Effector memory CD4-positive, alpha-beta T cell (primary cell): ENCODE measurements around the gene SRPK2.

Source experiments
- DNase-seq, 3 donors: peaks; one replicate each; pipeline ENCODE4 v3.0.0-alpha.2; 2020
- H3K27ac ChIP-seq: 2 replicates; pipeline ENCODE4 v1.7.0; 2013; ENCODE audit warnings: mild to moderate bottlenecking, low read length, moderate library complexity; ENCODE audit not compliant: insufficient read depth, poor library complexity, severe bottlenecking
- H3K27me3 ChIP-seq: replicated peaks from 2 replicates; pipeline ENCODE4 v1.7.0; 2013; ENCODE audit warnings: mild to moderate bottlenecking, low read length; ENCODE audit not compliant: insufficient read depth, control insufficient read depth, poor library complexity, severe bottlenecking
- H3K36me3 ChIP-seq: 2 replicates; pipeline ENCODE4 v1.7.0; 2013; ENCODE audit warnings: mild to moderate bottlenecking, low read length, moderate library complexity; ENCODE audit not compliant: control insufficient read depth, insufficient read depth
- H3K4me1 ChIP-seq: 2 replicates; pipeline ENCODE4 v1.7.0; 2013; ENCODE audit warnings: low read length, mild to moderate bottlenecking; ENCODE audit not compliant: control insufficient read depth, insufficient read depth, poor library complexity, severe bottlenecking
- H3K4me3 ChIP-seq: 2 replicates; pipeline ENCODE4 v1.7.0; 2013; ENCODE audit warnings: low read length, low read depth, mild to moderate bottlenecking; ENCODE audit not compliant: insufficient read depth, poor library complexity, severe bottlenecking
- H3K9me3 ChIP-seq: 2 replicates; pipeline ENCODE4 v1.7.0; 2013; ENCODE audit warnings: mild to moderate bottlenecking, low read length, moderate library complexity; ENCODE audit not compliant: control insufficient read depth

Gene SRPK2

DNA sequence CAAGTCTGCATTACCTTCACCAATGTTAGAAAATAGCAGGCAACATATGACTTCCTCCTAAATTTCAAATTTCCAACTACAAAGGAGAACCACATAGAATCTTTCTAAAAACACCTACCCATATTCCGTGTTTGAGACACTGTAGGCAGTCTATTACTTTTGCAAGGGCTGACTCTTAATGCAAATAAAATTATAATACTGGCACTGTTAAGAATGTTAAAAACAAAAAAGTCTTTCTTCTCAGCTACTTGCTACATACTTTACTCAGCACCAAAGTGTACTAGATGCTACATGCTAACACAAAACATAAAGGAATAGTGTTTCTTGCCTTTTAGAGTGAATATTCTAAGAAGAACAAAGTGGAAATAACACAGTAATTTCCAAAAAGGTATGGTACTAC, 65.4 kb downstream of the SRPK2 start:
- no peak for DNase-seq
- H3K9me3 ChIP-seq = no peaks in the 10 kb centered on the region
- H3K27me3 ChIP-seq = no peaks in the 10 kb centered on the region
- no peak overlapping the region for H3K4me3 ChIP-seq
- H3K36me3 ChIP-seq = no peaks in the 10 kb centered on the region
- H3K4me1 ChIP-seq = no peaks in the 10 kb centered on the region
- no peak overlapping the region for H3K27ac ChIP-seq

DNA sequence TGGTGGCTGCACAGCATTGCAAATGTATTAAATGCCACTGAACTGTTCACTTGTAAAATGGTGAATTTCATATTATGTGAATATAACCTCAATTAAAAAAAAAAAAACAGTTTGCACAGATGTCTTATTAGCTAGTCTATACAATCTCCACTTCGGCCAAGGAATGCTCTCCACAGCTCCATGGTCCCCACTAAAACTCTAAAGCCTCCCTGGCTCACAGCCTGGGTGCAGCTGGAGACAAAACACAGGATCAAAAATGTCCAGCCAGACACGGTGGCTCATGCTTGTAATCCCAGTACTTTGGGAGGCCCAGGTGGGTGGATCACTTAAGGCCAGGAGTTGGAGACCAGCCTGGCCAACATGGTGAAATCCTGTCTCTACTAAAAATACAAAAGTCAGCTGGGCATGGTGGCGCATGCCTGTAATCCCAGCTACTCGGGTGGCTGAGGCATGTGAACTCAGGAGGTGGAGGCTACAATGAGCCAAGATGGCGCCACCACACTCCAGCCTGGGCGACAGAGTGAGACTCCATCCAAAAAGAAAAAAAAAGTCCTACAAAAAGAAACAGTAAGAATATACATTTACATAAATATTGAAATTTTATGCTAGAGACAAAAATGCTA, 66.0 kb downstream of the SRPK2 start:
- Histone ChIP-seq H3K27ac (no peak overlapping the region), H3K36me3 (no peaks in the 10 kb centered on the region), H3K4me1 (no peaks in the 10 kb centered on the region), H3K9me3 (no peaks in the 10 kb centered on the region), H3K4me3 (no peak overlapping the region), H3K27me3 (no peaks in the 10 kb centered on the region)
- no peak for DNase-seq

DNA sequence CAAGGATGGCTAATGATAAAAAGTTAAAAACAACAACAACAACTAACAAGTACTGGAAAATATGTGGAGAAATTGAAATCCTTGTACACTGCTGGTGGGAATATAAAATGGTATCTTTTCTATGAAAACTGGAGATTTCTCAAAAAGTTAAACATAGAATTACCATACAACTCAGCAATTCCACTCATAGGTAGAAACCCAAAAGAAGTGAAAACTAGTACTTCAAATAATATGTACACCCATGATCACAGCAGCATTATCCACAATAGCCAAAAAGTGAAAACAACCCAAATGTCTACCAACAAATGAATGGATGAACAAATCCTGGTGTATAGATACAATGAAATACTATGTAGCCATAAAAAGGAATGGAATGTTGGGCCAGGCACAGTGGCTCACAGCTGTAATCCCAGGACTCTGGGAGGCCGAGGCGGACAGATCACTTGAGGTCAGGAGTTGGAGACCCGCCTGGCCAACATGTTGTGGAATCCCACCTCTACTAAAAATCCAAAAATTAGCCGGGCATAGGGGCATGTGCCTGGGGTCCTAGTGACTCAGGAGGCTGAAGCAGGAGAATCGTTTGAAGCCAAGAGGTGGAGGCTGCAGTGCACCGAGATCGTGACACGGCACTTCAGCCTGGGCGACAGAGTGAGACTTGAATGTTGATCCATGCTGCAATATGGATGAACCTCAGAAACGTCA, 66.8 kb downstream of the SRPK2 start:
- no peak for DNase-seq
- Histone ChIP-seq H3K27me3 (no peaks in the 10 kb centered on the region), H3K4me1 (no peaks in the 10 kb centered on the region)

GRCh38 chr7:105320896-105321295, 67.8 kb downstream of the SRPK2 start:
- no peaks in the 10 kb centered on the region for H3K4me1 ChIP-seq
- H3K4me3 ChIP-seq = no peak overlapping the region
- no peaks in the 10 kb centered on the region for H3K9me3 ChIP-seq
- no peak for DNase-seq
- no peaks in the 10 kb centered on the region for H3K36me3 ChIP-seq
- no peaks in the 10 kb centered on the region for H3K27me3 ChIP-seq
- H3K27ac ChIP-seq = no peak overlapping the region

More for the DNA sequence above, 66.8 kb downstream of the SRPK2 start:
- Histone ChIP-seq H3K4me3 (no peak overlapping the region), H3K9me3 (no peaks in the 10 kb centered on the region), H3K36me3 (no peaks in the 10 kb centered on the region), H3K27ac (no peak overlapping the region)

- no peak overlapping the region for H3K27ac ChIP-seq
- H3K36me3 ChIP-seq = no peaks in the 10 kb centered on the region
- H3K4me3 ChIP-seq = no peak overlapping the region
- H3K4me1 ChIP-seq = no peaks in the 10 kb centered on the region
- H3K9me3 ChIP-seq = no peaks in the 10 kb centered on the region
- H3K27me3 ChIP-seq = no peaks in the 10 kb centered on the region
- no peak for DNase-seq
Measured at GRCh38 chr7:105319578-105319977, 69.1 kb downstream of the SRPK2 start.

GRCh38 chr7:105316578-105317344, 72.0 kb downstream of the SRPK2 start:
- Histone ChIP-seq H3K27me3 (no peaks in the 10 kb centered on the region), H3K4me1 (no peaks in the 10 kb centered on the region), H3K4me3 (peak overlapping the region; percentile 3), H3K27ac (no peak overlapping the region), H3K9me3 (no peaks in the 10 kb centered on the region), H3K36me3 (no peaks in the 10 kb centered on the region)
- no peak for DNase-seq

- Histone ChIP-seq H3K27me3 (no peaks in the 10 kb centered on the region), H3K36me3 (no peaks in the 10 kb centered on the region), H3K4me1 (no peaks in the 10 kb centered on the region), H3K9me3 (no peaks in the 10 kb centered on the region), H3K4me3 (no peak overlapping the region), H3K27ac (no peak overlapping the region)
- no peak for DNase-seq
Measured at GRCh38 chr7:105315357-105315756, 73.4 kb downstream of the SRPK2 start.

GRCh38 chr7:105309235-105310169, 79.2 kb downstream of the SRPK2 start:
- Histone ChIP-seq H3K4me3 (no peak overlapping the region), H3K9me3 (no peaks in the 10 kb centered on the region), H3K27me3 (no peaks in the 10 kb centered on the region), H3K27ac (no peak overlapping the region), H3K4me1 (peaks cover 24% of the 10 kb centered on the region), H3K36me3 (no peaks in the 10 kb centered on the region)
- no peak for DNase-seq

DNA sequence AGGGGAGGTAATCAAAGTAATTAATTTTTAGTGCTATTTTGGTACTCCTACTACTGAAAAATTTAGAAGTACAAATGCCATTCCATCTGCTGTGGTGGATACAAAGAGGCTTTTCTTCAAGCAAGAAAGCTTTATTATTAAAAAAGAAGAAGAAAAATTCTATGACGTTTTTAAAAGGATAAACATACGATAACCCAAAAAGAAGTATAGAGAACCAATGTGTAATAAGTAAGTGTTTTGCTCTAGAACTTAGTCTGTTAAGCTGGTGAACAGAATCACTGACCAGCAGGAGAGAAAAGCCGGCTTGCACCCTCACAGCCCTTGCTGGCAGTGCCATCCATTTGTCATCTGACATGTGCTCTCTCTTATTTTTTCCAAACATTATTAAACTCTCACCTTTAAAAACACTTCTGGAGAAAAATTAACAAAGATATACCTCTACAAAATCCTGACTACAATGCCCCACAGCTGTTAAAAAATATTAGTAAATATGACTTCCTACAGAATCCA, 81.5 kb downstream of the SRPK2 start:
- Histone ChIP-seq H3K27ac (no peak overlapping the region), H3K36me3 (no peaks in the 10 kb centered on the region), H3K4me1 (peaks cover 24% of the 10 kb centered on the region), H3K27me3 (no peaks in the 10 kb centered on the region), H3K9me3 (no peaks in the 10 kb centered on the region), H3K4me3 (no peak overlapping the region)
- no peak for DNase-seq
